Measurements from ENCODE around the gene ASMTL.
"Not testable (repeated sequence)": the region's sequence is repeated elsewhere in the genome, so short reads cannot be mapped to it uniquely, and the experiment has no call there.

Gene ASMTL

GRCh38 chrX:1452516-1453394 is at the start of gene ASMTL:
Gene ASMTL, minus strand, starts transcription at chrX:1452909. Its CDS starts 69 bp downstream, at chrX:1452840.
- peak; percentile 100 for DNase-seq

GRCh38 chrX:1502241-1502640 is 49.5 kb upstream of the ASMTL start:
- no peak for DNase-seq

- no peak for DNase-seq
Measured at GRCh38 chrX:1500701-1501624, 48.3 kb upstream of the ASMTL start.

- DNase-seq: no peak
Measured at GRCh38 chrX:1496076-1496475, 43.4 kb upstream of the ASMTL start.

- no peak for DNase-seq
Measured at GRCh38 chrX:1493877-1494510, 41.3 kb upstream of the ASMTL start.

- no peak for DNase-seq
Measured at GRCh38 chrX:1493412-1493811, 40.7 kb upstream of the ASMTL start.

GRCh38 chrX:1492421-1493012 is 39.8 kb upstream of the ASMTL start:
- DNase-seq: no peak

- DNase-seq: peak; percentile 70
Measured at GRCh38 chrX:1491851-1492349, 39.2 kb upstream of the ASMTL start.

GRCh38 chrX:1491248-1491647 is 38.5 kb upstream of the ASMTL start:
- not testable (repeated sequence) for DNase-seq

GRCh38 chrX:1490723-1491122 is 38.0 kb upstream of the ASMTL start:
- not testable (repeated sequence) for DNase-seq

- DNase-seq: not testable (repeated sequence)
Measured at GRCh38 chrX:1489354-1489753, 36.6 kb upstream of the ASMTL start.

GRCh38 chrX:1488745-1489144 is 36.0 kb upstream of the ASMTL start:
- no peak for DNase-seq

GRCh38 chrX:1488141-1488540 is 35.4 kb upstream of the ASMTL start:
- no peak for DNase-seq

GRCh38 chrX:1487401-1487800 is 34.7 kb upstream of the ASMTL start:
- no peak for DNase-seq

- no peak for DNase-seq
Measured at GRCh38 chrX:1486749-1487361, 34.1 kb upstream of the ASMTL start.

GRCh38 chrX:1486177-1486576 is 33.5 kb upstream of the ASMTL start:
- DNase-seq: no peak

GRCh38 chrX:1485033-1485432 is 32.3 kb upstream of the ASMTL start:
- no peak for DNase-seq

GRCh38 chrX:1484638-1485019 is 31.9 kb upstream of the ASMTL start:
- DNase-seq: no peak

- DNase-seq: no peak
Measured at GRCh38 chrX:1483843-1484637, 31.3 kb upstream of the ASMTL start.

- not testable (repeated sequence) for DNase-seq
Measured at GRCh38 chrX:1482530-1482928, 29.8 kb upstream of the ASMTL start.

All from stimulated activated CD4-positive, alpha-beta T cell treated with anti-CD3 and anti-CD28 coated beads, Interleukin-1b, Interleukin-23, amount 100 ng/mL, for 48 hours (primary cell).